ENCODE measurements around the gene BEST4.
"Not testable (repeated sequence)": the region's sequence is repeated elsewhere in the genome, so short reads cannot be mapped to it uniquely, and the experiment has no call there.

Gene BEST4

GRCh38 chr1:44801491-44802305 lies 13.7 kb upstream of the BEST4 start:
- no peaks in the 10 kb centered on the region for H3K27me3 Mint-ChIP-seq (ENCODE audit: low read depth)
- peak; percentile 65 for DNase-seq (ENCODE audit: low spot score)
- H3K9me3 Mint-ChIP-seq, result no peaks in the 10 kb centered on the region
- H3K4me1 Mint-ChIP-seq (ENCODE audit: low read depth), result peaks cover 31% of the 10 kb centered on the region
- peaks cover 48% of the 10 kb centered on the region for H3K36me3 Mint-ChIP-seq (ENCODE audit: low read depth)
- peak overlapping the region; percentile 92 for H3K4me3 Mint-ChIP-seq
- peak overlapping the region; percentile 97 for H3K27ac Mint-ChIP-seq

- peak; percentile 96 for DNase-seq (ENCODE audit: low spot score)
- peak within 1 kb of the TSS; percentile 100 for H3K27ac Mint-ChIP-seq
- H3K4me3 Mint-ChIP-seq, result peak within 1 kb of the TSS; percentile 99
- H3K9me3 Mint-ChIP-seq, result no peaks in the 10 kb centered on the region
- H3K27me3 Mint-ChIP-seq (ENCODE audit: low read depth), result no peaks in the 10 kb centered on the region
- H3K36me3 Mint-ChIP-seq (ENCODE audit: low read depth), result peaks cover 35% of the 10 kb centered on the region
- H3K4me1 Mint-ChIP-seq (ENCODE audit: low read depth), result peaks cover 26% of the 10 kb centered on the region
Measured at GRCh38 chr1:44799770-44800584, 12.0 kb upstream of the BEST4 start, which contains the start of gene PLK3. Gene PLK3, plus strand, starts transcription at chr1:44800377. Its CDS starts 87 bp downstream, at chr1:44800464.

GRCh38 chr1:44798481-44799365 lies 10.8 kb upstream of the BEST4 start:
- Mint-ChIP-seq H3K27ac (peak overlapping the region; percentile 100), H3K4me3 (peak overlapping the region; percentile 99), H3K36me3 (ENCODE audit: low read depth) (peaks cover 23% of the 10 kb centered on the region), H3K4me1 (ENCODE audit: low read depth) (peaks cover 26% of the 10 kb centered on the region), H3K27me3 (ENCODE audit: low read depth) (no peaks in the 10 kb centered on the region), H3K9me3 (no peaks in the 10 kb centered on the region)
- no peak for DNase-seq (ENCODE audit: low spot score)

GRCh38 chr1:44797886-44798285 lies 9.9 kb upstream of the BEST4 start:
- H3K9me3 Mint-ChIP-seq; H3K27me3 Mint-ChIP-seq (ENCODE audit: low read depth); H3K4me3 Mint-ChIP-seq; DNase-seq (ENCODE audit: low spot score): not testable (repeated sequence)
- Mint-ChIP-seq H3K36me3 (ENCODE audit: low read depth) (peaks cover 16% of the 10 kb centered on the region), H3K4me1 (ENCODE audit: low read depth) (peaks cover 23% of the 10 kb centered on the region), H3K27ac (peak overlapping the region; percentile 36)

- Mint-ChIP-seq H3K9me3 (no peaks in the 10 kb centered on the region), H3K27ac (no peak overlapping the region), H3K4me1 (ENCODE audit: low read depth) (peaks cover 2% of the 10 kb centered on the region), H3K36me3 (ENCODE audit: low read depth) (no peaks in the 10 kb centered on the region), H3K4me3 (no peak overlapping the region), H3K27me3 (ENCODE audit: low read depth) (no peaks in the 10 kb centered on the region)
- DNase-seq (ENCODE audit: low spot score), result no peak
Measured at GRCh38 chr1:44792736-44793502, 4.9 kb upstream of the BEST4 start.

GRCh38 chr1:44790968-44791801 lies 3.2 kb upstream of the BEST4 start:
- DNase-seq (ENCODE audit: low spot score), result no peak
- no peaks in the 10 kb centered on the region for H3K36me3 Mint-ChIP-seq (ENCODE audit: low read depth)
- peaks cover 5% of the 10 kb centered on the region for H3K4me1 Mint-ChIP-seq (ENCODE audit: low read depth)
- H3K9me3 Mint-ChIP-seq, result no peaks in the 10 kb centered on the region
- H3K27ac Mint-ChIP-seq, result no peak overlapping the region
- no peaks in the 10 kb centered on the region for H3K27me3 Mint-ChIP-seq (ENCODE audit: low read depth)
- no peak overlapping the region for H3K4me3 Mint-ChIP-seq

- Mint-ChIP-seq H3K27me3 (ENCODE audit: low read depth) (no peaks in the 10 kb centered on the region), H3K36me3 (ENCODE audit: low read depth) (peaks cover 7% of the 10 kb centered on the region), H3K4me3 (no peak overlapping the region), H3K9me3 (no peaks in the 10 kb centered on the region), H3K27ac (no peak overlapping the region), H3K4me1 (ENCODE audit: low read depth) (peaks cover 24% of the 10 kb centered on the region)
- DNase-seq (ENCODE audit: low spot score), result no peak
Measured at GRCh38 chr1:44787506-44787905, 464 bp downstream of the BEST4 start.

GRCh38 chr1:44786841-44787426 lies 1.0 kb downstream of the BEST4 start:
- peaks cover 9% of the 10 kb centered on the region for H3K36me3 Mint-ChIP-seq (ENCODE audit: low read depth)
- peak overlapping the region; percentile 67 for H3K4me3 Mint-ChIP-seq
- H3K27me3 Mint-ChIP-seq (ENCODE audit: low read depth), result no peaks in the 10 kb centered on the region
- DNase-seq (ENCODE audit: low spot score), result no peak
- H3K27ac Mint-ChIP-seq, result no peak overlapping the region
- H3K9me3 Mint-ChIP-seq, result no peaks in the 10 kb centered on the region
- H3K4me1 Mint-ChIP-seq (ENCODE audit: low read depth), result peaks cover 24% of the 10 kb centered on the region

- Mint-ChIP-seq H3K36me3 (ENCODE audit: low read depth) (peaks cover 14% of the 10 kb centered on the region), H3K4me3 (peak overlapping the region; percentile 67), H3K27me3 (ENCODE audit: low read depth) (no peaks in the 10 kb centered on the region), H3K9me3 (no peaks in the 10 kb centered on the region), H3K27ac (peak overlapping the region; percentile 60), H3K4me1 (ENCODE audit: low read depth) (peaks cover 24% of the 10 kb centered on the region)
- peak; percentile 69 for DNase-seq (ENCODE audit: low spot score)
Measured at GRCh38 chr1:44786138-44786840, 1.7 kb downstream of the BEST4 start.

- H3K4me3 Mint-ChIP-seq, result peak overlapping the region; percentile 67
- H3K27me3 Mint-ChIP-seq (ENCODE audit: low read depth), result no peaks in the 10 kb centered on the region
- no peaks in the 10 kb centered on the region for H3K9me3 Mint-ChIP-seq
- H3K4me1 Mint-ChIP-seq (ENCODE audit: low read depth), result peaks cover 26% of the 10 kb centered on the region
- peaks cover 21% of the 10 kb centered on the region for H3K36me3 Mint-ChIP-seq (ENCODE audit: low read depth)
- peak overlapping the region; percentile 60 for H3K27ac Mint-ChIP-seq
- DNase-seq (ENCODE audit: low spot score), result no peak
Measured at GRCh38 chr1:44785501-44786137, 2.4 kb downstream of the BEST4 start.

GRCh38 chr1:44785029-44785380 lies 3.0 kb downstream of the BEST4 start:
- peak overlapping the region; percentile 67 for H3K4me3 Mint-ChIP-seq
- DNase-seq (ENCODE audit: low spot score), result no peak
- H3K27ac Mint-ChIP-seq, result peak overlapping the region; percentile 60
- H3K4me1 Mint-ChIP-seq (ENCODE audit: low read depth), result peaks cover 29% of the 10 kb centered on the region
- no peaks in the 10 kb centered on the region for H3K27me3 Mint-ChIP-seq (ENCODE audit: low read depth)
- H3K9me3 Mint-ChIP-seq, result no peaks in the 10 kb centered on the region
- peaks cover 27% of the 10 kb centered on the region for H3K36me3 Mint-ChIP-seq (ENCODE audit: low read depth)

Measured in T-helper 2 cell treated with Interferon-gamma antibody and Interleukin-4, amounts not matched to agents 5 μg/mL and 100 μg/mL, for 36 hours (primary cell).